K562 (cell line): Measurements from ENCODE around the gene CD300C.

Source experiments
- SAP30 ChIP-seq: fragments of 200-600 bp; sonication (generic); IDR thresholded peaks from 2 replicates; pipeline ENCODE4 v1.6.1; 2012; ENCODE audit warnings: borderline replicate concordance, low read depth, mild to moderate bottlenecking, moderate library complexity, low read length, control low read depth, inconsistent platforms; ENCODE audit not compliant: insufficient read depth, poor library complexity, severe bottlenecking
- SIN3A ChIP-seq, 2 experiments: fragments of 150-350 bp in 1 of 2; IDR thresholded peaks; 2 replicates each; pipeline ENCODE4 v1.6.1; 2011 to 2016; ENCODE audit warnings: borderline replicate concordance in 2 of 2, low read depth in 2 of 2, low read length in 2 of 2, mild to moderate bottlenecking in 2 of 2, moderate library complexity in 2 of 2; ENCODE audit not compliant: control insufficient read depth in 1 of 2

DNA sequence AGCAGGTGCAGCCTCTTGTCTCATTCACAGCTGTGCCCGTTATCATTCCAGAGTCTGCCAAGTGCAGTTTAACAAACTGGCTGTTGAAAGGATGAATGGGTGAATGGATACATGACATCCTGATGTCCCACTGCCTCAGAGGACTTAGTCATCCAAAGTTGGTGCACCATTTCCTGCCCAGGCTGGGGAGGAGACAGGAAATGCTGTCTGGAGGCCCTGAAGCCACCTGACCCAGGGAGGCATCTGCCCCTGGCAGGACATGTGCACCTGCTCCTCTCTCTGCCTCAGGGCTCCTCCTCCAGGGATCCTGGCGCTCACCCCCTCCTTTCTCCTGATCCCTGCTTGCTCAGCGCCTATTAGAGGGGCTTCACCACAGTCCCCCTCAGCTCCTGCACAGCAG lies 1.8 kb upstream of the CD300C start:
- TF ChIP-seq SIN3A (IDR thresholded peaks at IDR 0.05; ENCODE audit: borderline replicate concordance in 2 of 2, control insufficient read depth in 1 of 2, low read depth in 2 of 2, low read length in 2 of 2) (no peak), SAP30 (no peak)
